ENCODE measurements around the gene TMEM37. TPM values are rescaled to one million over a fixed set of nuclear protein-coding genes. Genes with fewer than 3 reads are reported as not detected.

Gene TMEM37
- total and polyA plus RNA-seq, 2 of the 8 experiments (the other 6 are each of a cell fraction or from before 2014, with no cell fraction given) = 11.0 to 16.2 TPM

GRCh38 chr2:119478978-119479295 lies 47.3 kb downstream of the TMEM37 start (continued):
- TF ChIP-seq KDM4A (IDR thresholded peaks at IDR 0.05; ENCODE audit: low read depth, low read length, severe bottlenecking) (no peak), KDM1A (IDR thresholded peaks at IDR 0.05; ENCODE audit: borderline replicate concordance, low read length) (no peak), EZH2 (IDR thresholded peaks at IDR 0.05; ENCODE audit: low read depth, low read length, severe bottlenecking) (no peak), SRF (IDR thresholded peaks at IDR 0.05; ENCODE audit: low read depth, low read length) (no peak)
